Urinary bladder (tissue), 4 donors: ENCODE measurements around the gene LCK. TPM values are rescaled to one million over a fixed set of nuclear protein-coding genes. Genes with fewer than 3 reads are reported as not detected.
"Not testable (repeated sequence)": the region's sequence is repeated elsewhere in the genome, so short reads cannot be mapped to it uniquely, and the experiment has no call there.

ENCODE experiments used
- DNase-seq: peaks from one replicate; pipeline ENCODE4 v3.0.0-alpha.2; 2015; ENCODE audit errors: extremely low spot score
- H3K27ac ChIP-seq: one replicate; pipeline ENCODE4 v1.5.1; 2013; ENCODE audit warnings: low read depth, mild to moderate bottlenecking, moderate library complexity
- H3K36me3 ChIP-seq: one replicate; pipeline ENCODE4 v1.6.1; 2013; ENCODE audit warnings: mild to moderate bottlenecking, moderate library complexity; ENCODE audit not compliant: insufficient read depth
- H3K4me1 ChIP-seq: one replicate; pipeline ENCODE4 v1.6.1; 2013; ENCODE audit warnings: mild to moderate bottlenecking, moderate library complexity; ENCODE audit not compliant: insufficient read depth
- H3K4me3 ChIP-seq: one replicate; pipeline ENCODE4 v1.5.1; 2013; ENCODE audit warnings: low read depth, low read length
- WGBS: extraction: QIAGEN DNeasy Blood & Tissue Kit; methylation state at CpG from one replicate; pipeline ENCODE4 v1.1.7; 2013; 5-methylcytosine and 5-hydroxymethylcytosine counted together
- polyA plus RNA-seq: library from polyadenylated mRNA; stranded (reverse); fragments of 200-250 nt; gene quantifications from one replicate; pipeline ENCODE4 v1.2.3, GENCODE V29; 2013
- total RNA-seq: library from RNA; depleted of rRNA; stranded (reverse); fragments of >200 nt; gene quantifications from one replicate; pipeline ENCODE4 v1.2.3, GENCODE V29; 2014
- donor health status: healthy with polysubstance abuse.
- donor health status: healthy.

The LCK gene
- total and polyA plus RNA-seq, 2 donors = 0.90 to 2.1 TPM

GRCh38 chr1:32247983-32248889, 2.8 kb upstream of the LCK start:
- 16% methylated on average over 31 of the region's 31 CpGs for WGBS
- peak overlapping the region; percentile 2 for H3K27ac ChIP-seq
- no peaks in the 10 kb centered on the region for H3K36me3 ChIP-seq
- no peaks in the 10 kb centered on the region for H3K4me1 ChIP-seq
- no peak for DNase-seq
- no peak overlapping the region for H3K4me3 ChIP-seq

GRCh38 chr1:32249831-32250525, 1.1 kb upstream of the LCK start:
- no peaks in the 10 kb centered on the region for H3K36me3 ChIP-seq
- no peaks in the 10 kb centered on the region for H3K4me1 ChIP-seq
- no peak overlapping the region for H3K4me3 ChIP-seq
- no peak for DNase-seq
- 62% methylated on average over 9 of the region's 9 CpGs for WGBS
- H3K27ac ChIP-seq = peak overlapping the region; percentile 23

DNA sequence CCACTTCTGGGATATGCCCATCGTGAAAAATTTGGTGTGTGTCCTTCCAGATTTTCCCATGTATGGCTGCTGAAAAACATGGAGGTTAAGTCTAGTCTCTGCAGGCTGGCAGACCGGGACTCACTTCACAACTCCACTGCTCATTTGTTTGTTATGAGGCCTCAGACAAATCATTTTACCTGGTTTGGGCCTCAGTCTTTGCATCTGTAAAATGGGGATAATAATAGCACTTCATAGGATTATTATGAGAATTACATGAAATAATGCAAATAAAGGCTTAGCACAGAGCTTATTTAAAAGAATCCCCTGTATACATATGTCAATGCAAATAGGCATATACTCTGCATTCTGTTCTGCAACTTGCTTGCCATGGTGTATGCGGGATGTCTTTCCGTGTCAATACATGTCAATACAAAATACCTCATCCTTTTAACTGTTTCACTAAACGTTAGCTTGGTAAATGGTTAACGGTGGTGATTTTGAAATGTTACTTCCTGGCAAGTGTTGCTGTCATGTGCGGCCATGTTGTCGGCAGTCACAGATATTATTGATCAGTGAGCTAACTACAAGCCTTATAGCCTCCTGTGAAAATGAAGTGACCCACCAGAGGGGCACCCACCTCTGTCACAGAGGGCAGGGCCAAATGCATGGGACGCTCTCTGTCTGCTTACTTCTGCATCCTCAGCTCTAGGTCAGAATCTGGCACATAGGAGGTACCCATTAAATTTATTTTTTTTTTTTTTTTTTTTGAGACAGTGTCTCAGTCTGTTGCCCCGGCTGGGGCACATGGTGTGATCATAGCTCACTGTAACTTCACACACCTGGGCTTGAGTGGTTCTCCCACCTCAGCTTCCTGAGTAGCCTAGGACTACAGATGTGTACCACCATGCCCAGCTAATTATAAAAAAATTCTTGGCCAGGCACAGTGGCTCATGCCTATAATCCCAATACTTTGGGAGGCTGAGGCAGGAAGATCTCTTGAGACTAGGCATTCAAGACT, 4.3 kb downstream of the LCK start:
- H3K4me3 ChIP-seq = no peak overlapping the region
- 83% methylated on average over 10 of the region's 10 CpGs for WGBS

GRCh38 chr1:32256473-32257226, 5.6 kb downstream of the LCK start:
- no peak overlapping the region for H3K4me3 ChIP-seq
- no peak for DNase-seq
- H3K4me1 ChIP-seq = no peaks in the 10 kb centered on the region
- no peaks in the 10 kb centered on the region for H3K36me3 ChIP-seq
- H3K27ac ChIP-seq = no peak overlapping the region
- WGBS = 65% methylated on average over 9 of the region's 9 CpGs

More for the DNA sequence above, 4.3 kb downstream of the LCK start:
- Histone ChIP-seq H3K27ac (no peak overlapping the region), H3K4me1 (no peaks in the 10 kb centered on the region), H3K36me3 (no peaks in the 10 kb centered on the region)
- no peak for DNase-seq

- no peaks in the 10 kb centered on the region for H3K36me3 ChIP-seq
- H3K27ac ChIP-seq = no peak overlapping the region
- H3K4me1 ChIP-seq = no peaks in the 10 kb centered on the region
- no peak for DNase-seq
- 83% methylated on average over 6 of the region's 6 CpGs for WGBS
- no peak overlapping the region for H3K4me3 ChIP-seq
Measured at GRCh38 chr1:32257227-32257508, 6.1 kb downstream of the LCK start.

DNA sequence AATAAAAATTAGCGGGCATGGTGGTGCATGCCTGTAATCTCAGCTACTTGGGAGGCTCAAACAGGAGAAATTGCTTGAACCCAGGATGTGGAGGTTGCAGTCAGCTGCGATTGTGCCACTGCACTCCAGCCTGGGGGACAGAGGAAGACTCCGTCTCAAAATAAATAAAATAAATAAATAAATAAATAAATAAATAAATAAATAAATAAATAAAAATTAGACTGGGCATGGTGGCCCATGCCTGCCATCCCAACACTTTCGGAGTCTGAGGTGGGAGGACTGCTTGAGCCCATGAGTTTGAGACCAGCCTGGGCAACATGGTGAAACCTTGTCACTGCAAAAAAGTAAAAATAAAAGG, 12.2 kb downstream of the LCK start:
- H3K4me3 ChIP-seq, H3K4me1 ChIP-seq, H3K36me3 ChIP-seq, H3K27ac ChIP-seq, DNase-seq: not testable (repeated sequence)
- WGBS = 95% methylated on average over 4 of the region's 4 CpGs

DNA sequence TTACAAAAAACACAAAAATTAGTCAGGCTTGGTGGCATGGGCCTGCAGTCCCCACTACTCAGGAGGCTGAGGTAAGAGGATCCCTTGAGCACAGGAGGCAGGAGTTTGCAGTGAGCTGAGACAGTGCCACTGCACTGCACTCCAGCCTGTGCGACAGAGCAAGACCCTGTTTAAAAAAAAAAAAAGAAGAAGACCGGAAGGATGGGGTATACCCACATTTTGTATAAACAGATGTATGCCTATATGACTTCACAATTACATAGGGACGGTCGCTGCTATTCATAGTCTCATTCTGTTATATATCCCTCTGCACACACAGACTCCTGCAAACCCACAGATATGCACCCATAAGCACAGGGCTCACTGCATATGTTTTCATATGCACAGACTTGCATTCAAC, 12.7 kb downstream of the LCK start:
- Histone ChIP-seq H3K4me1 (no peaks in the 10 kb centered on the region), H3K4me3 (no peak overlapping the region), H3K27ac (no peak overlapping the region), H3K36me3 (no peaks in the 10 kb centered on the region)
- 84% methylated on average over 4 of the region's 4 CpGs for WGBS
- no peak for DNase-seq

GRCh38 chr1:32265846-32266245, 14.8 kb downstream of the LCK start:
- Histone ChIP-seq H3K36me3 (no peaks in the 10 kb centered on the region), H3K4me1 (no peaks in the 10 kb centered on the region), H3K4me3 (no peak overlapping the region), H3K27ac (no peak overlapping the region)
- 95% methylated on average over 9 of the region's 9 CpGs for WGBS
- no peak for DNase-seq

- 60% methylated on average over 7 of the region's 7 CpGs for WGBS
- DNase-seq = no peak
- Histone ChIP-seq H3K36me3 (no peaks in the 10 kb centered on the region), H3K4me3 (no peak overlapping the region), H3K4me1 (no peaks in the 10 kb centered on the region), H3K27ac (no peak overlapping the region)
Measured at GRCh38 chr1:32266921-32267591, 16.0 kb downstream of the LCK start.

DNA sequence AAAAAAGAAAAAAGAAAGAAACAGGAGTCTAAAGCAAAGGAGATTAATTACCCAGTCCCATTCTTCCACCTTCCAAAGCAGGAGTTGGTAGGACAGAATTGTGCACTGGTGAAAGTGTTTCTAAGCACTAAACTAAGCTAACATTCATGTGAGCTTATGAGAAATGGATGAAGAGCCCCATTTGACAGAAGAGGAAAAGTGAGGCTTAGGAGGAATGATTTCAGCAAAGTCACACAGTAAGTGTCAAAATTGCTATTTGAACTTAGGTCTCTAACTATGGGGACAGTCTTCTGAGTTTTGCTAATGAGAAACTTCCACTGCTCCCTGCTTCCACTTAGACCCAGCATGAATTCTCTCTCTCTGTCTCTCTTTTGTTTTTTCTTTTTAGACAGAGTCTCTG, 18.7 kb downstream of the LCK start:
- Histone ChIP-seq H3K36me3 (no peaks in the 10 kb centered on the region), H3K27ac (no peak overlapping the region), H3K4me3 (no peak overlapping the region), H3K4me1 (no peaks in the 10 kb centered on the region)
- no peak for DNase-seq

GRCh38 chr1:32272557-32273390, 21.7 kb downstream of the LCK start:
- WGBS = 62% methylated on average over 7 of the region's 7 CpGs
- Histone ChIP-seq H3K36me3 (no peaks in the 10 kb centered on the region), H3K4me3 (no peak overlapping the region), H3K4me1 (no peaks in the 10 kb centered on the region), H3K27ac (no peak overlapping the region)
- no peak for DNase-seq
